ENCODE measurements around the gene AURKA. TPM values are rescaled to one million over a fixed set of nuclear protein-coding genes. Genes with fewer than 3 reads are reported as not detected.
"Not testable (repeated sequence)": the region's sequence is repeated elsewhere in the genome, so short reads cannot be mapped to it uniquely, and the experiment has no call there.

Gene AURKA
- polyA plus RNA-seq, 4 donors, result 14.8 to 16.1 (median 15.1) TPM

GRCh38 chr20:56422076-56422823 lies 30.2 kb upstream of the AURKA start:
- DNase-seq (ENCODE audit: low read depth in 4 of 4, low spot score in 2 of 4), result no peak

- DNase-seq (ENCODE audit: low read depth in 4 of 4, low spot score in 2 of 4), result no peak
Measured at GRCh38 chr20:56420940-56421688, 29.1 kb upstream of the AURKA start.

GRCh38 chr20:56420028-56420427 lies 28.0 kb upstream of the AURKA start:
- DNase-seq (ENCODE audit: low read depth in 4 of 4, low spot score in 2 of 4), result no peak

GRCh38 chr20:56418385-56418861 lies 26.4 kb upstream of the AURKA start:
- DNase-seq (ENCODE audit: low read depth in 4 of 4, low spot score in 2 of 4), result no peak

- no peak for DNase-seq (ENCODE audit: low read depth in 4 of 4, low spot score in 2 of 4)
Measured at GRCh38 chr20:56417911-56418310, 25.9 kb upstream of the AURKA start.

- DNase-seq (ENCODE audit: low read depth in 4 of 4, low spot score in 2 of 4), result no peak
Measured at GRCh38 chr20:56417402-56417801, 25.4 kb upstream of the AURKA start.

GRCh38 chr20:56414842-56415765 lies 23.1 kb upstream of the AURKA start:
- no peak for DNase-seq (ENCODE audit: low read depth in 4 of 4, low spot score in 2 of 4)

- no peak for DNase-seq (ENCODE audit: low read depth in 4 of 4, low spot score in 2 of 4)
Measured at GRCh38 chr20:56412949-56413348, 20.9 kb upstream of the AURKA start.

- no peak for DNase-seq (ENCODE audit: low read depth in 4 of 4, low spot score in 2 of 4)
Measured at GRCh38 chr20:56412473-56412790, 20.4 kb upstream of the AURKA start.

GRCh38 chr20:56411759-56412472 lies 19.9 kb upstream of the AURKA start, which contains the start of gene CASS4:
Gene CASS4 (plus strand): TSS chr20:56412260. CDS start chr20:56412459, 199 bp downstream.
- peak in 2 of 4 donors; percentile 49 to 59 for DNase-seq (ENCODE audit: low read depth in 4 of 4, low spot score in 2 of 4)

GRCh38 chr20:56411287-56411686 lies 19.3 kb upstream of the AURKA start:
- not testable (repeated sequence) for DNase-seq (ENCODE audit: low read depth in 4 of 4, low spot score in 2 of 4)

GRCh38 chr20:56409956-56410355 lies 17.9 kb upstream of the AURKA start:
- peak in 1 of 4 donors; percentile 33 for DNase-seq (ENCODE audit: low read depth in 4 of 4, low spot score in 2 of 4)

- peak in 1 of 4 donors; percentile 21 for DNase-seq (ENCODE audit: low read depth in 4 of 4, low spot score in 2 of 4)
Measured at GRCh38 chr20:56409521-56409920, 17.5 kb upstream of the AURKA start.

GRCh38 chr20:56406910-56407309 lies 14.9 kb upstream of the AURKA start:
- no peak for DNase-seq (ENCODE audit: low read depth in 4 of 4, low spot score in 2 of 4)

- DNase-seq (ENCODE audit: low read depth in 4 of 4, low spot score in 2 of 4), result not testable (repeated sequence)
Measured at GRCh38 chr20:56405356-56405755, 13.3 kb upstream of the AURKA start.

GRCh38 chr20:56403465-56403864 lies 11.4 kb upstream of the AURKA start:
- DNase-seq (ENCODE audit: low read depth in 4 of 4, low spot score in 2 of 4), result no peak

GRCh38 chr20:56400001-56400640 lies 8.1 kb upstream of the AURKA start:
- peak in 1 of 4 donors; percentile 59 for DNase-seq (ENCODE audit: low read depth in 4 of 4, low spot score in 2 of 4)

GRCh38 chr20:56395166-56395565 lies 3.2 kb upstream of the AURKA start:
- DNase-seq (ENCODE audit: low read depth in 4 of 4, low spot score in 2 of 4), result no peak

GRCh38 chr20:56393653-56394052 lies 1.6 kb upstream of the AURKA start:
- DNase-seq (ENCODE audit: low read depth in 4 of 4, low spot score in 2 of 4), result no peak

All from left renal cortex interstitium (tissue), 4 donors.